Fibroblast of skin of scalp (primary cell): Measurements from ENCODE around the gene DNAJC3.
"Not testable (repeated sequence)": the region's sequence is repeated elsewhere in the genome, so short reads cannot be mapped to it uniquely, and the experiment has no call there.

ENCODE experiments used
- DNase-seq: peaks from one replicate; pipeline ENCODE4 v3.0.0-alpha.2; 2013

DNAJC3 gene

GRCh38 chr13:95781940-95782339, 105.0 kb downstream of the DNAJC3 start:
- not testable (repeated sequence) for DNase-seq

DNA sequence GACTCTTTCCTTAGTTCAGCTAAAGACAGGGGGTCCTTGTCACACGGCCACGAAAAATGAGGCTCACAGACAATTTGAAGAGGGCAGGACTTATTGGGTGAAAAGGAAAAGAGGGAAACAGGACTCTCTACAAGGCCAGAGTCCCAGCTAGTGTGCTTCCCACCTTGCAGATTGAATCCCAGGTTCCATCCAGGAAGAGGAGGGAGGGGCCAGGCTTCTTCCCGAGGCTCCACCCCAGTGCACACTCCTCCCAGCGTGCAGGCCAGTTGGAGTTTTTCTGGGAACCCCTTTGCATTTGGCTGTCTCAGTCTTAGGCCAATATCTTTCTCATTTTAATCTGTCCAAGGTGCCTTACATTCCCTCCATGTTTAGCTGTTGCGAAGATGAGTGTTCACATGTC, 106.8 kb downstream of the DNAJC3 start:
- DNase-seq = no peak

DNA sequence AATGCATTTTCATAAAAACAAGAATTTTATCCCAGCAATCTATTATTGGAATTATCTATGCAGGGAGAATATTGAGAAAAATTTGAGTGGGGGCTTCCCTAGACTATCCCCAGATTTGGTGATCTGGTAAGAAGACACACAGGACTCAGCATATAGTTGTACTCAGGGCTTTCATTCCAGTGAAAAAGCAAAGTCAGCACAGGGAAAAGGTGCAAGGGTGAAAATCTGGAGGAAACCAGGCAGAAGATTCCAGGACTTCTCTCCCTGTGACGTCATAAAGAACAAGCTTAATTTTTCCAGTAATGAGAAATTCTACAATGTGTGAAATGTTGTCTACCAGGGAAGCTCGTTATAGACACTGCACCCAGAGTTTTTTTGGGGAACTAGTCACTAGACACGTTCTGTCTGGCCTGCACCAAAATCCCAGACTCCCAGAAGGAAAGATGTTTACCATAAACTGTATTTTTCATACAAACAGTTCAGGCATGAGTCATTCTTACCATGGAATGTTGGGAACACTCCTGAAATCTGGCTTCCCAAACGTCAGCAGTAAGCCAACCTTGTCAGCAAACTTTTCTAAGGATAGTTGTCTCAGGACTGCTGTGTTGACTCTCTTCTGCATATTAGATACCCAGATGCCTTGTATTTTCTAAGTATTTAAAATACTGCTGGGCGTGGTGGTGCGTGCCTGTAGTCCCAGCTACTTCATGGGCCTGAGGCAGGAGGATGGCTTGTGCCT, 107.4 kb downstream of the DNAJC3 start:
- peak; percentile 85 for DNase-seq

DNA sequence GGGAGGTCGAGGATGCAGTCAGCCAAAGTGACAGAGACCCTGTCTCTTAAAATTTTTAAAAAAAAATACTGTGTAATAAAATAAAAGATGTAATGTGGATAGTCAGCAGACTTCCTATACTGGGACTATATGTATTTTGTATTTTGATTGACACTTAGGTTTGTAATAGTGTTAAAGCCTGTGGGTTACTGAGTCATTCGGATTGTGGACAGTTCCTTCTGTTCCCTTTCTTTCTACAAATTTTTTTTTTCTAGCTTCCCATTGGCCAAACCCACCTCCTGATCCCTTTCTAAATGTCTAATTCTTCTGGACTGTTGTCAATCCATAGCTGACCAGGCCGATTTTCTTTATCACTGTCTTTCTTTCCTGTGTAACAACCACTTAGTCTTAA, 108.0 kb downstream of the DNAJC3 start:
- DNase-seq = peak; percentile 58

DNA sequence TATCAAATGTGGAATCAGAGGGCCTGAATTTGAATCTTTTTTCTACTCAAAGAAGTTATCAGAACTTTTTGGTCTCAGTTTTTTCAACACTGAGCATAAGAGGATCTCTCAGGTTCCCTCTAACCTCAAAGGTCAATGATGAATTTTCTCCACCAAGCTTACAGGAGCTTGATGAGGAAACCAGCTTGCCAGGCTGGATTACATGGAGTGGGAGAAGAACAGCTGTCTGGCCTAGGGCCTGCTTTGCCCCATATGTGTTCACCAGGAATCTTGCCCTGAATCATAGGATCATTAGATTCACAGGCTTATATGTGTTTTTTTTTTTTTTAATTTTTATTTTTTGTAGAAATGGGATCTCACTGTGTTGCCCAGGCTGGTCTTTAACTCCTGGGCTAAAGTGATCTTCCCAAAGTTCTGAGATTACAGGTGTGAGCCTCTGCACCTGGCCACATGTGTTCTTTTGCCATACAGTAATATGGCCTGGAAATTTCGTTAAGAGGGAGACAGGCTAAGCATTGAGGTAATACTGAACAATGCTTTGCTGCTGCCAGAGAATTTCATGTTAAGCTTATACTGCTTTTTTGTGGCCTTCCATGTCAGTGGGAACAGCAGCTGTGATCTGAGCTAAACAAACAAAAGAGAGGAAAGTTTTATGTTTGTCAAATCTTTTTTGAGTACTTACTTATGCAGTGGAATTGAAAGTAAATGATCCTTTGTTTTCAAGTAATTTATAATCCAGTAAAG, 110.6 kb downstream of the DNAJC3 start:
- no peak for DNase-seq

DNA sequence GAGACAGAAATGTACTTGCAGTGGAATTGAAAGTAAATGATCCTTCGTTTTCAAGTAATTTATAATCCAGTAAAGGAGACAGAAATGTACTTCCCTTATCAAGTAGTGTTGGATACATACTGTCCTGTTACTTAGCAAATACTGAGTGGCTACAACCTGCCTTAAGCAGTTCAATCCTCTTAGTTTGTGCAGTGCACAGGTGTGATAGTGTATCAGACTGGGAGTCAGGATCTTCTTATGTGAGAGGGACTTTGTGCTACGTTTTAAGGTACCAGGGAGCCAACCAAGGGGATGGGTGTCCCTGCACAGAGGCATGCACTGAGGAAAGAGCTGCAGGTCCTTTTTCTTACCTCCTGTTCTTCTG, 111.1 kb downstream of the DNAJC3 start:
- no peak for DNase-seq

GRCh38 chr13:95789315-95789714, 112.4 kb downstream of the DNAJC3 start:
- not testable (repeated sequence) for DNase-seq

GRCh38 chr13:95791084-95791722, 114.3 kb downstream of the DNAJC3 start:
- no peak for DNase-seq

- no peak for DNase-seq
Observed at GRCh38 chr13:95793018-95793555, 116.1 kb downstream of the DNAJC3 start.

DNA sequence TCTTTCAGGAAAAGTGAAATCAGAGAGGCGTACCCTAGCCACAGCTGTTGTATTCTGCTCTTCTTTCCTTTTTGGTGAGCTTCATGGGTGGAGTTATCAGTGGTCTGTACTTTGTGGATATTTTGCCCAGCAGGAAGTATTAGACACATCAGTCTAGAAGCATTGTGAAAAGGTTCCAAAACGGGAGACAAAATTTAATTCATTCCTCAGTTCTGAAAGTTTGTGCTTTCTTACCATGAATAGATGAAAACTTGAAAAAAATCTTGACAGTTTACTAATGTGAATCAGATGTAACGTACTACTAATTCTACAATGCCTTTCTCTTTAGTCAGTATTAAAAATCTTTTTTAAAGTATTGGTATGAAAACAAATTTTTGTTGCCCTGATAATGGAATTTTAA, 116.8 kb downstream of the DNAJC3 start:
- DNase-seq = peak; percentile 71

GRCh38 chr13:95797016-95797415, 120.1 kb downstream of the DNAJC3 start:
- no peak for DNase-seq

GRCh38 chr13:95800436-95800835, 123.5 kb downstream of the DNAJC3 start:
- no peak for DNase-seq

DNA sequence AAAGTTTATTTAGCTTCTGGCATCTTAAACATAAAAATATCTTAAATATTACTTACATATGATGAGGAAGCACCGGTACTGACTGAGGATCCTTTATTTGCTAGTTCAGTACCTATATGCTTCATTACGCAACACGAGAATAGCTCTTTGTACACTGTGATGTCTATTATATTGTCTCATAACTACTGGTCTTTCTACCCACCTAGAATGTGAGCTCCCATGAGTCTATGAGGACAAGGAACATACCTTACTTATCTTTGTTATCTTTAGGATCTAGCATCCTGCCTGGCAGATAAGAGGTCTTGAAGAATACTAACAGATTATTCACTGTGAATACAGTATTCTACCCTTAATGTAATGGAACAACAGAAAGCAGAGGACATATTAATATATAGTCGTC, 124.9 kb downstream of the DNAJC3 start:
- no peak for DNase-seq

GRCh38 chr13:95805921-95806320, 129.0 kb downstream of the DNAJC3 start:
- DNase-seq = no peak

GRCh38 chr13:95809429-95809828, 132.5 kb downstream of the DNAJC3 start:
- DNase-seq = no peak

DNA sequence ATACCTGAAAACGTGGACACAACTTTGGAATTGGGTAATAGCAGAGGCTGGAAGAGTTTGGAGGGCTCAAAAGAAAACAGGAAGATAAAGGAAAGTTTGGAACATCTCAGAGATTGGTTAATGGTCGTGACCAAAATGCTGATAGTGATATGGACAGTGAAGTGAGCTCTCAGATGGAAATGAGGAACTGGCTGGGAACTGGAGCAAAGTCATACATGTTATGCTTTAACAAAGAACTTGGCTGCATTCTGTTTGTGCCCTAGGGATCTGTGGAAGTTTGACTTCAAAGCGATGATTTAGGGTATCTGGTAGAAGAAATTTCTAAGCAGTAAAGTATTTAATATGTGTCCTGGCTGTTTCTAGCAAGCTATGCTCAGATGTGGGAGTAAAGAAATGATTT, 136.2 kb downstream of the DNAJC3 start:
- DNase-seq = no peak

- DNase-seq = no peak
Observed at GRCh38 chr13:95814495-95814894, 137.6 kb downstream of the DNAJC3 start.

DNA sequence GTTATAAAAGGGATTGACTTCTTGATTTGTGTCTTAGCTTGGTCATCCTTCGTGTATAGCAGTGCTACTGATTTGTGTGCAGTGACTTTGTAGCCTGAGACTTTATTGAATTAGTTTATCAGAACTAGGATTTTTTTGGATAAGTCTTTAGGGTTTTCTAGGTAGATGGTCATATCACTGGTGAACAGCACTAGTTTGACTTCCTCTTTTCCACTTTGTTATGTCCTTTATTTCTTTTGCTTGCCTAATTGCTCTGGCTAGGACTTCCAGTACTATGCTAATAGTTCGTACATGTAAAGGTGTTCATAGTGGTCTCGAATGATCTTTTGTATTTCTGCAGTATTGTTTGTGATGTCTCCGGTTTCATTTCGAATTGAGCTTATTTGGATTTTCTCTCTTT, 145.4 kb downstream of the DNAJC3 start:
- DNase-seq = no peak

GRCh38 chr13:95833126-95833525, 156.2 kb downstream of the DNAJC3 start:
- no peak for DNase-seq

GRCh38 chr13:95833719-95834118, 156.8 kb downstream of the DNAJC3 start:
- peak; percentile 8 for DNase-seq

DNA sequence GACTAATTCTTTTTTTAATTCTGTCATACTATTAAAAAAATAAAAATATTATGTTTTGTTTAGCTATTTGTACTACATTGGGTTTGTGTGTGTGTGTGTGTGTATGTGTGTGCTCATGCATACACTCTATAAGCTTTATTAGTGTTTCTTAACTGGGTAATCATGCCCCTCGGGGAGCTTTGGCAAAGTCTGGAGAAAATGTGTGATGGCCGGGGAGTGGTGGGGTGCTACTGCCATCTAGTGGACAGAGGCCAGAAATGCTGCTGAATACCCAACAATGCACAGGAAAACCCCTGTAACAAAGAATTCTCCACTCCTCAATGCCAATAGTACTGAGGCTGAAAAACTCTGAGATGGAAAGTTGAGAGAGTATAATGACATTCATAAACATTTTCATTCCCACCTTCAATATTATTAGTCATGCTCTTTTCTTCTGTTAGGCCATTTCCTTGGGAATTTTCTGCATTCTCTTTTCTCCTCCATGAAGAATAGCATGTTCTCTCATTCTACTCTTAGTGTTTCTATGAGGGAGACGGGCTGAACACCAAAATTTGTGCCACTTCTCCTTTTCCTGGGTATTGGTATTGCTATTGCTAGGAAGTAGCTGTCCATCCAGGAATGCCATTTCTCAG, 157.3 kb downstream of the DNAJC3 start:
- peak; percentile 75 for DNase-seq

GRCh38 chr13:95841894-95842293, 165.0 kb downstream of the DNAJC3 start:
- no peak for DNase-seq

DNA sequence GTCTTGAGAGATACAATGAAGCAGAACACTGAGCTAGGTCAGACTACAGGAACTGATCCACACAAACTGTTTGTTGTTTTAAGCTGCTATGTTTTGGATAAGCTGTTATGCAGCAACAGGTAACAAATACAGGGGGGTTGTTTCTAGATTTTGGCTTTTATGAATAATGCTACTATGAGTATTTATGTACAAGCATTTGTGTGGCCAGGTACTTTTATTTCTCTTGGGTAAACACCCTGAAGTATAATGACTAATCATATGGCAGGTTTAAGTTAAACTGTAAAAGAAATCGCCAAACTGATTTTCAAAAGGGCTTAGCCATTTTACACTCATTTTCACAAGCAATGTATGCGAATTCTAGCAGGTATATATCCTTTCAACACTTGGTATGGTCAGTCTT, 166.0 kb downstream of the DNAJC3 start:
- DNase-seq = no peak
